ENCODE results near the gene USP5.

The USP5 gene

GRCh38 chr12:6851921-6852650, at the start of gene USP5:
Gene USP5 (plus strand): TSS chr12:6852150. CDS start chr12:6852180, 30 bp downstream.
- DNase-seq (ENCODE audit: low spot score): peak; percentile 100

- DNase-seq (ENCODE audit: low spot score): peak; percentile 75
Observed at GRCh38 chr12:6807170-6807569, 44.8 kb upstream of the USP5 start.

- no peak for DNase-seq (ENCODE audit: low spot score)
Observed at GRCh38 chr12:6809056-6809455, 42.9 kb upstream of the USP5 start.

GRCh38 chr12:6810758-6811157, 41.2 kb upstream of the USP5 start:
- no peak for DNase-seq (ENCODE audit: low spot score)

GRCh38 chr12:6813363-6813762, 38.6 kb upstream of the USP5 start:
- no peak for DNase-seq (ENCODE audit: low spot score)

GRCh38 chr12:6816598-6816997, 35.4 kb upstream of the USP5 start:
- no peak for DNase-seq (ENCODE audit: low spot score)

GRCh38 chr12:6817098-6817497, 34.9 kb upstream of the USP5 start:
- DNase-seq (ENCODE audit: low spot score): no peak

- DNase-seq (ENCODE audit: low spot score): no peak
Observed at GRCh38 chr12:6817662-6818157, 34.2 kb upstream of the USP5 start.

- no peak for DNase-seq (ENCODE audit: low spot score)
Observed at GRCh38 chr12:6818222-6818621, 33.7 kb upstream of the USP5 start.

GRCh38 chr12:6818645-6819044, 33.3 kb upstream of the USP5 start:
- no peak for DNase-seq (ENCODE audit: low spot score)

- no peak for DNase-seq (ENCODE audit: low spot score)
Observed at GRCh38 chr12:6819106-6820030, 32.6 kb upstream of the USP5 start.

- DNase-seq (ENCODE audit: low spot score): no peak
Observed at GRCh38 chr12:6820166-6820565, 31.8 kb upstream of the USP5 start.

GRCh38 chr12:6821591-6822425, 30.1 kb upstream of the USP5 start, which contains the start of gene GPR162:
Gene GPR162 (plus strand): TSS chr12:6821821. CDS start chr12:6823899, 2,078 bp downstream.
- DNase-seq (ENCODE audit: low spot score): peak; percentile 24

- no peak for DNase-seq (ENCODE audit: low spot score)
Observed at GRCh38 chr12:6822426-6823135, 29.4 kb upstream of the USP5 start.

GRCh38 chr12:6823182-6824084, 28.5 kb upstream of the USP5 start:
- DNase-seq (ENCODE audit: low spot score): no peak

- DNase-seq (ENCODE audit: low spot score): no peak
Observed at GRCh38 chr12:6824085-6824775, 27.7 kb upstream of the USP5 start.

- DNase-seq (ENCODE audit: low spot score): no peak
Observed at GRCh38 chr12:6824901-6825381, 27.0 kb upstream of the USP5 start.

GRCh38 chr12:6825398-6826124, 26.4 kb upstream of the USP5 start:
- peak; percentile 88 for DNase-seq (ENCODE audit: low spot score)

All from SW480 (cell line).